Fibroblast of villous mesenchyme (primary cell): ENCODE data around the gene SLC2A13. TPM values are rescaled to one million over a fixed set of nuclear protein-coding genes. Genes with fewer than 3 reads are reported as not detected.
"Not testable (repeated sequence)": the region's sequence is repeated elsewhere in the genome, so short reads cannot be mapped to it uniquely, and the experiment has no call there.

Source experiments
- DNase-seq: peaks from one replicate; pipeline ENCODE4 v3.0.0-alpha.2; 2010; ENCODE audit warnings: low read depth
- H3K4me3 ChIP-seq: 2 replicates; pipeline ENCODE4 v1.5.1; 2011; ENCODE audit warnings: low read depth, mild to moderate bottlenecking, low read length
- CTCF ChIP-seq: IDR thresholded peaks from 2 replicates; pipeline ENCODE4 v1.5.1; 2012; ENCODE audit warnings: low read depth, mild to moderate bottlenecking, low read length; ENCODE audit not compliant: insufficient read depth
- total RNA-seq: library from RNA; depleted of rRNA; stranded (reverse); fragments of >200 nt; gene quantifications from 2 replicates; pipeline ENCODE4 v1.2.3, GENCODE V29; 2012

Gene SLC2A13
- total RNA-seq, 1 donor: 16.4 TPM

- no peak for TF ChIP-seq CTCF
- no peak overlapping the region for H3K4me3 ChIP-seq
- DNase-seq: no peak
Observed at GRCh38 chr12:40063414-40063813, 42.5 kb downstream of the SLC2A13 start.

GRCh38 chr12:40058721-40059190 lies 47.1 kb downstream of the SLC2A13 start:
- no peak for DNase-seq
- TF ChIP-seq CTCF: no peak
- H3K4me3 ChIP-seq: no peak overlapping the region

GRCh38 chr12:40056373-40056772 lies 49.5 kb downstream of the SLC2A13 start:
- H3K4me3 ChIP-seq: no peak overlapping the region
- DNase-seq: no peak

GRCh38 chr12:40055776-40056175 lies 50.1 kb downstream of the SLC2A13 start:
- H3K4me3 ChIP-seq: no peak overlapping the region
- no peak for TF ChIP-seq CTCF
- DNase-seq: no peak

More at GRCh38 chr12:40056373-40056772, 49.5 kb downstream of the SLC2A13 start:
- no peak for TF ChIP-seq CTCF

- DNase-seq: peak; percentile 26
- H3K4me3 ChIP-seq: no peak overlapping the region
- TF ChIP-seq CTCF: no peak
Observed at GRCh38 chr12:40055228-40055579, 50.7 kb downstream of the SLC2A13 start.

- TF ChIP-seq CTCF: no peak
- H3K4me3 ChIP-seq: peak overlapping the region; percentile 10
- DNase-seq: peak; percentile 58
Observed at GRCh38 chr12:40054555-40055227, 51.2 kb downstream of the SLC2A13 start.

GRCh38 chr12:40049268-40049667 lies 56.6 kb downstream of the SLC2A13 start:
- no peak for TF ChIP-seq CTCF
- H3K4me3 ChIP-seq: no peak overlapping the region
- DNase-seq: no peak

- not testable (repeated sequence) for H3K4me3 ChIP-seq, DNase-seq
Observed at GRCh38 chr12:40047002-40047401, 58.9 kb downstream of the SLC2A13 start.
